ENCODE results near the gene RHOF. TPM values are rescaled to one million over a fixed set of nuclear protein-coding genes. Genes with fewer than 3 reads are reported as not detected.

RHOF gene
- total and polyA plus RNA-seq, 2 of the 13 experiments (the other 11 are each of a cell fraction or from before 2014, with no cell fraction given), result 14.6 to 32.2 TPM

- no peak for TF ChIP-seq GFI1 (CRISPR knock-in tag; IDR thresholded peaks at IDR 0.05; ENCODE audit: borderline replicate concordance)
- TF ChIP-seq ZNF775 (CRISPR knock-in tag; IDR thresholded peaks at IDR 0.05; ENCODE audit: borderline replicate concordance), result 0 out of 2 replicates have a peak, but pooled peaks have one; percentile 18
- TF ChIP-seq RBAK (CRISPR knock-in tag; IDR thresholded peaks at IDR 0.05), result no peak
- no peak for TF ChIP-seq HMGA1 (CRISPR knock-in tag; conservative IDR thresholded peaks at IDR 0.05)
- no peak for TF ChIP-seq CEBPZ (IDR thresholded peaks at IDR 0.05; ENCODE audit: low read length)
- TF ChIP-seq NFE2 (CRISPR knock-in tag; IDR thresholded peaks at IDR 0.05), result no peak
- no peak for TF ChIP-seq AHDC1 (CRISPR knock-in tag; IDR thresholded peaks at IDR 0.05; ENCODE audit: borderline replicate concordance)
- TF ChIP-seq FOXA1 (IDR thresholded peaks at IDR 0.05), result no peak
- TF ChIP-seq FOXA1 (CRISPR knock-in tag; IDR thresholded peaks at IDR 0.05), result peak; percentile 35; the same call in 1 of the 2 replicates
- TF ChIP-seq SAP130 (CRISPR knock-in tag; IDR thresholded peaks at IDR 0.05; ENCODE audit: low read depth), result no peak; the same call in 1 of the 2 replicates
- TF ChIP-seq ZNF292 (CRISPR knock-in tag; IDR thresholded peaks at IDR 0.05; ENCODE audit: borderline replicate concordance, low read depth), result no peak
- TF ChIP-seq ZNF790 (CRISPR knock-in tag; IDR thresholded peaks at IDR 0.05; ENCODE audit: borderline replicate concordance), result no peak
- peak; percentile 46; the same call in 1 of the 2 replicates for TF ChIP-seq SMC3 (IDR thresholded peaks at IDR 0.05; ENCODE audit: low read length)
- peak; percentile 66; the same call in 1 of the 2 replicates for TF ChIP-seq ZFP91 (CRISPR knock-in tag; IDR thresholded peaks at IDR 0.05; ENCODE audit: borderline replicate concordance)
These were observed 18.2 kb upstream of the RHOF start (continued) for GRCh38 chr12:121811434-121812319.

All from HepG2 (cell line).